HCT116 (cell line): ENCODE data around the gene EYA2. TPM values are rescaled to one million over a fixed set of nuclear protein-coding genes. Genes with fewer than 3 reads are reported as not detected.

Experiments used
- ATAC-seq: fragments of 200-7000 bp; cut with Tn5 transposase; 2 replicates; pipeline ENCODE4 v1.9.1; 2020; ENCODE audit warnings: mild to moderate bottlenecking, moderate library complexity
- BruUV-seq: library from RNA; stranded (reverse); fragments of 400-500 nt; replicated peaks from 2 replicates; lab custom pipeline; 2021; lab: Mats Ljungman, UMichigan
- CTCF ChIA-PET: fragments of 300-600 bp; sonication (Branson Sonifier 250); formaldehyde crosslinking; loops from one replicate; lab custom pipeline; 2021; ENCODE audit warnings: antibody characterized with exemption; lab: Charles Lee
- POLR2A ChIA-PET: fragments of 300-600, 350-600 bp; sonication (Branson Sonifier 250); formaldehyde crosslinking; loops from one replicate; lab custom pipeline; 2021; ENCODE audit warnings: antibody characterized with exemption; lab: Charles Lee
- RAD21 ChIA-PET, 2 experiments: fragments of 300-600 bp; sonication (Branson Sonifier 250); formaldehyde crosslinking; loops; one replicate each; lab custom pipeline; 2023; ENCODE audit warnings: low total read pairs in 2 of 2; ENCODE audit not compliant: uncharacterized antibody in 2 of 2, unreplicated experiment in 2 of 2, low non-redundant PET in 1 of 2; lab: Charles Lee
- DNase-seq: peaks from one replicate; pipeline ENCODE4 v3.0.0-alpha.2; 2010; ENCODE audit warnings: low read depth, low spot score
- H2AFZ ChIP-seq: fragments of 200-600 bp; shearing (Covaris generic), sonication (generic); 2 replicates; pipeline ENCODE4 v1.6.1; 2017; ENCODE audit warnings: low read depth, mixed run types, mixed read lengths, antibody characterized with exemption, low read length; ENCODE audit not compliant: poor library complexity, severe bottlenecking
- H3K27ac ChIP-seq: 2 replicates; pipeline ENCODE4 v1.5.1; 2012; ENCODE audit warnings: low read depth, low read length
- H3K27me3 ChIP-seq: fragments of 200-600 bp; sonication (generic); 2 replicates; pipeline ENCODE4 v1.6.1; 2016; ENCODE audit warnings: mixed run types, low read length, mixed read lengths; ENCODE audit not compliant: insufficient read depth
- H3K36me3 ChIP-seq, 2 experiments: fragments of 200-500 bp in 1 of 2; fragments of 200-600 bp in 1 of 2; sonication (Bioruptor generic) in 1 of 2; sonication (generic) in 1 of 2; 2 replicates each; pipeline versions ENCODE4 v1.5.1 to v1.6.1; 2014 to 2016; ENCODE audit warnings: low read length in 2 of 2, inconsistent platforms in 1 of 2, mixed read lengths in 1 of 2, mixed run types in 1 of 2; ENCODE audit not compliant: insufficient read depth in 2 of 2, control insufficient read depth in 1 of 2
- H3K4me1 ChIP-seq, 2 experiments: fragments of 200-600 bp in 1 of 2; sonication (generic) in 1 of 2; 2 replicates each; pipeline versions ENCODE4 v1.5.1 to v1.6.1; 2012 to 2017; ENCODE audit warnings: low read length in 2 of 2, inconsistent platforms in 1 of 2, mild to moderate bottlenecking in 1 of 2, mixed read lengths in 1 of 2, mixed run types in 1 of 2, moderate library complexity in 1 of 2; ENCODE audit not compliant: insufficient read depth in 2 of 2, control insufficient read depth in 1 of 2
- H3K4me2 ChIP-seq: fragments of 200-600 bp; sonication (generic); 2 replicates; pipeline ENCODE4 v1.6.1; 2017; ENCODE audit warnings: mixed run types, low read length, mixed read lengths
- H3K4me3 ChIP-seq, 2 experiments: fragments of 200-600 bp in 1 of 2; sonication (generic) in 1 of 2; replicated peaks in 1 of 2; 2 replicates each; pipeline ENCODE4 v1.5.1; 2011 to 2016; ENCODE audit warnings: low read length in 2 of 2, control low read depth in 1 of 2, low read depth in 1 of 2, mild to moderate bottlenecking in 1 of 2, mixed read lengths in 1 of 2, mixed run types in 1 of 2
- H3K79me2 ChIP-seq: fragments of 200-600 bp; sonication (generic); 2 replicates; pipeline ENCODE4 v1.6.1; 2017; ENCODE audit warnings: mild to moderate bottlenecking, mixed run types, low read length, moderate library complexity, mixed read lengths; ENCODE audit not compliant: insufficient read depth
- H3K9ac ChIP-seq: fragments of 200-600 bp; sonication (generic); 2 replicates; pipeline ENCODE4 v1.6.1; 2016; ENCODE audit warnings: low read length, mixed read lengths
- H3K9me2 ChIP-seq: fragments of 200-600 bp; sonication (generic), shearing (Covaris generic); 2 replicates; pipeline ENCODE4 v1.6.1; 2017; ENCODE audit warnings: mixed run types, mild to moderate bottlenecking, moderate library complexity; ENCODE audit not compliant: insufficient read depth
- H3K9me3 ChIP-seq, 2 experiments: fragments of 200-500 bp in 1 of 2; fragments of 200-600 bp in 1 of 2; sonication (Bioruptor generic) in 1 of 2; sonication (generic) in 1 of 2; 2 replicates each; pipeline ENCODE4 v1.6.1; 2014 to 2017; ENCODE audit warnings: low read length in 2 of 2, mixed read lengths in 2 of 2, inconsistent platforms in 1 of 2, low read depth in 1 of 2, mild to moderate bottlenecking in 1 of 2, mixed run types in 1 of 2, moderate library complexity in 1 of 2; ENCODE audit not compliant: control insufficient read depth in 1 of 2, insufficient read depth in 1 of 2
- H4K20me1 ChIP-seq: fragments of 200-600 bp; sonication (generic), shearing (Covaris generic); 2 replicates; pipeline ENCODE4 v1.6.1; 2017; ENCODE audit warnings: mixed run types, mild to moderate bottlenecking, moderate library complexity; ENCODE audit not compliant: insufficient read depth
- CBX3 ChIP-seq: IDR thresholded peaks from 2 replicates; pipeline ENCODE4 v1.6.1; 2012; ENCODE audit warnings: low read depth
- CEBPB ChIP-seq: IDR thresholded peaks from 2 replicates; pipeline ENCODE4 v1.6.1; 2012; ENCODE audit warnings: low read depth
- EGR1 ChIP-seq: IDR thresholded peaks from 2 replicates; pipeline ENCODE4 v1.6.1; 2012; ENCODE audit warnings: low read depth
- ELF1 ChIP-seq: IDR thresholded peaks from 2 replicates; pipeline ENCODE4 v1.6.1; 2012; ENCODE audit warnings: low read depth, borderline replicate concordance
- EZH2 ChIP-seq: fragments of 200-600 bp; sonication (generic); IDR thresholded peaks from 2 replicates; pipeline ENCODE4 v1.6.1; 2017; ENCODE audit warnings: antibody characterized with exemption, mixed run types
- EZH2phosphoT487 ChIP-seq: fragments of 200-600 bp; IDR thresholded peaks from 2 replicates; pipeline ENCODE4 v1.6.1; 2018; ENCODE audit warnings: antibody characterized with exemption, borderline replicate concordance
- FOSL1 ChIP-seq: IDR thresholded peaks from 2 replicates; pipeline ENCODE4 v1.6.1; 2012; ENCODE audit warnings: low read depth
- POLR2A ChIP-seq: IDR thresholded peaks from 2 replicates; pipeline ENCODE4 v1.7.0; 2011; ENCODE audit warnings: borderline replicate concordance; ENCODE audit not compliant: insufficient read depth, insufficient read length; ENCODE audit errors: extremely low read depth
- POLR2AphosphoS5 ChIP-seq: IDR thresholded peaks from 2 replicates; pipeline ENCODE4 v1.6.1; 2011; ENCODE audit warnings: mild to moderate bottlenecking, low read depth, low read length, moderate library complexity
- RAD21 ChIP-seq: IDR thresholded peaks from 2 replicates; pipeline ENCODE4 v1.6.1; 2012; ENCODE audit warnings: low read depth, mild to moderate bottlenecking
- REST ChIP-seq: IDR thresholded peaks from 2 replicates; pipeline ENCODE4 v1.6.1; 2012; ENCODE audit warnings: low read depth
- SIN3A ChIP-seq: IDR thresholded peaks from 2 replicates; pipeline ENCODE4 v1.6.1; 2012; ENCODE audit warnings: low read depth
- SP1 ChIP-seq: IDR thresholded peaks from 2 replicates; pipeline ENCODE4 v1.6.1; 2012; ENCODE audit warnings: low read depth
- TCF7L2 ChIP-seq: IDR thresholded peaks from 2 replicates; pipeline ENCODE4 v1.7.0; 2011; ENCODE audit warnings: borderline replicate concordance, inconsistent platforms; ENCODE audit not compliant: insufficient read depth, insufficient read length; ENCODE audit errors: extremely low read depth
- YY1 ChIP-seq: IDR thresholded peaks from 2 replicates; pipeline ENCODE4 v1.6.1; 2011; ENCODE audit warnings: low read length, low read depth, moderate library complexity, mild to moderate bottlenecking; ENCODE audit not compliant: insufficient replicate concordance; ENCODE audit errors: extremely low read depth
- ZBTB33 ChIP-seq: IDR thresholded peaks from 2 replicates; pipeline ENCODE4 v1.6.1; 2011; ENCODE audit warnings: mild to moderate bottlenecking, low read length, moderate library complexity; ENCODE audit not compliant: insufficient replicate concordance; ENCODE audit errors: extremely low read depth
- ZFX ChIP-seq: fragments of 450-650 bp; IDR thresholded peaks from 2 replicates; pipeline ENCODE4 v1.6.1; 2017
- ZNF274 ChIP-seq: fragments of 200-500 bp; sonication (Bioruptor generic); IDR thresholded peaks from 2 replicates; pipeline ENCODE4 v1.6.1; 2014; ENCODE audit warnings: mild to moderate bottlenecking, low read depth, low read length, inconsistent platforms
- intact Hi-C: fragments of 100-400 bp; cut with micrococcal nuclease; formaldehyde crosslinking; loops from 2 replicates; pipeline ENCODE4 v1.10.0; 2022
- total RNA-seq: library from RNA; stranded (reverse); gene quantifications from one replicate; pipeline ENCODE4 v1.2.1, GENCODE V29; 2021; ENCODE audit not compliant: unreplicated experiment

The EYA2 gene
- total RNA-seq, 1 experiment from 2014 or later, result not detected

- peaks cover 0 to 11% of the 10 kb centered on the region in 2 experiments; a peak in 2 of 4 replicates for H3K4me1 ChIP-seq
- H3K9me2 ChIP-seq, result no peaks in the 10 kb centered on the region
- CTCF ChIA-PET, result interaction anchor here (0.6 kb wide), 1 partner anchor 554 kb away, joined by 4 read pairs; no protein-coding TSS in a partner anchor
- intact Hi-C loops, result no loop called here
- no peaks in the 10 kb centered on the region for H3K36me3 ChIP-seq
- no peaks in the 10 kb centered on the region for H3K9me3 ChIP-seq
- H3K9ac ChIP-seq, result no peak overlapping the region
- H3K4me2 ChIP-seq, result no peak overlapping the region
- no peaks in the 10 kb centered on the region for H3K79me2 ChIP-seq
- POLR2A ChIA-PET, result no interaction called here
- no peak overlapping the region for H3K4me3 ChIP-seq
- ATAC-seq (no peak), DNase-seq (no peak)
- H2AFZ ChIP-seq, result no peak overlapping the region
- TF ChIP-seq EGR1 (no peak), POLR2A (no peak), FOSL1 (no peak), SIN3A (no peak), CEBPB (no peak), TCF7L2 (no peak), CBX3 (no peak), ZFX (no peak), SP1 (no peak), EZH2 (no peak), ZBTB33 (no peak), YY1 (no peak), EZH2phosphoT487 (no peak), REST (no peak), ELF1 (no peak), RAD21 (no peak), POLR2AphosphoS5 (no peak), ZNF274 (no peak)
- no TSS peak for BruUV-seq
- peaks cover 1% of the 10 kb centered on the region; the same call in 1 of the 2 replicates for H3K27me3 ChIP-seq
- no peaks in the 10 kb centered on the region for H4K20me1 ChIP-seq
- no peak overlapping the region for H3K27ac ChIP-seq
- RAD21 ChIA-PET, result no interaction called here
These were observed 42.5 kb downstream of the EYA2 start for GRCh38 chr20:46937157-46937523.
